C1 segment of cervical spinal cord (tissue), 14 donors: Measurements from ENCODE around the gene NCAM1.

Experiments
- DNase-seq, 14 donors: peaks; one replicate each; lab custom pipeline; 2025; lab: John Stamatoyannopoulos, UW

Gene NCAM1

DNA sequence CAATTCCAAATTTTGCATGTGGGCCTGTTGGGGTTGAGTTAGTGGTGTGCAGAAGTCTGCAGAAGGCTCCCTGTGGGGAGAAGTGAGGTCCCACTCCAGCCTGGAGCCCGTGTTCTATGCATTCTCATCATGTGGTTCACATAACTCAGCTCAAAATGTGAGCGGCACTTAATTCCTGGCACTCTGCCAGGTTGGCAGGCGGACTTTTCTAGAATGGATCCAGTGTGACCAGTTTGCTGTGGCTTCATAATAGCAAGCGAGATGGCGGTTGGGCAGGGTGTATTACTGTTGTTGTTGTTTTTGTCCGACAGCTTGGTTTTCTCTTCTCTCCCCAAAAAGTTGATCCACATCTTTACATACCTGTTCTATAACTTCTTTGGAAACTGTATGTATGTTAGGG, 206.4 kb downstream of the NCAM1 start:
- peak in 4 of 14 donors; percentile 15 to 37 (median 34) for DNase-seq

DNA sequence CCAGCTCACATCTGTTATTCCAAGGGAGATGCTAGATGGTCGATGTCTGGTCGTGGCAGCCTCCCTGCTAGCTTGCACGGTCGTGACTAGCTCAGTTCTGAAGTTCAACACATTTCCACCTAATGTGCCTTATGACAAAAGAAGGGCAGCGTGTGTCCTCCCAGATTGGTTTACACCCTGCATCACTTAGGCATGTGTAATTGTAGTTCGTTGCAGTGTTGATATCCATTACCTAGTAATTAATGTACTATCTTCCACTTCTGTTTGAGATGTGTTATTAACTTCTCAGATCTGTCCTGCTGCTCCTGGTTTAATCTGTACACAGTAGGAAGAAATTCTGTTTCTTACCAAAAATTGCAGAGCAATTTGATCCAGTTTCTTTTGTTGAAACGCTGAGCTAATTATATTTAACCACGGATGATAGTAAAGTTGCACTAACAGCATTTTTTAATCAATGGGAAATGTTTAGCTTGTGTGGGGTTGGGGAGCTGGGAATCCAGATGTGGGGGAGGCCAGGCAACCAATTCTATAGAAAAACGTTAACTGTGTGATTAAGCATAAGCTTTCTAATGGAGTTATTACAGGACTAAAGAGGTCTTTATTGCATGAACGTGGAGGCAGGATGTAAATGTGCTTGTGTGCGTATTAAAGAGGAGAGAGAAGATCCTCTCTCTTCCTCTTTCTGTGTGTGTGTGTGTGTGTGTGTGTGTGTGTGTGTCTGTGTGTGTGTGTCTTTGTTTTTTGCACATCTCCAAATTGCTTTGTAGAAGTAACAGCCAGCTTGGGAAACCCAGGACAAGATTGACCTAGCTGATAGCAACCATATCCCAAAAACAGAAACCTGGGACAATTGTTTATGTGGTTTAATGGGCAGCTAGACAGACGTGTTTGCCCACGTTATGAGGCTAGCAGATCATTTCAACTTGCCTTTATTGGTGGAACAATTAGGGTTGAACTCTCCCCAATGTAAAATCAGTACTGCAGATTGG, 207.4 kb downstream of the NCAM1 start:
- no peak for DNase-seq

DNA sequence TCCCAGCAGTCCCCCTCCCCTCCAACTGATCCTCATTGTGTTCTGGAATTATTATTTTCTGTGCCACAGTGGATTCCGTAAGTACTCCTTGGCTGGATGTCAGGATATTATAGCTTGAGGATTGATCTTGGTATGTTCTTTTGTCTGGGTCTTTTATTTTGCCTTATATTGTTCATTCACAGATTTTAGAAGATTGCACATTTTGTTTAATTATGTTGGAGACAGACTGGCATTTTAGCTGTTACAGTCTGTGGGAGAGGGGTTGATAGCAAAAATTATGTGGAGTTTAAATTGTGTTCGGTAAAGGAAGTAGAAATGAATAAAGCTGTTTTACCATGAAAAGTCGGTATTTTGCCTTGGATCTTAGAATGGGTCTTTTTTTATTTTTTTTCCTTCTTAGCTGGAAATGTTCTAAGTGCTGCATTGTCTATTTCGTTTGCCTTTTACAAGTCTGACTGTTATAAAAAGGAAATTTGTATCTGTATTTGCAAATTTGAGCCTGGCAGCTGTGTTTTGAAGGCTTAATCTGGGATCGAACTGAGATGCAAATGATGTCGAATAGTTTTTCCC, 211.2 kb downstream of the NCAM1 start:
- DNase-seq: no peak

DNA sequence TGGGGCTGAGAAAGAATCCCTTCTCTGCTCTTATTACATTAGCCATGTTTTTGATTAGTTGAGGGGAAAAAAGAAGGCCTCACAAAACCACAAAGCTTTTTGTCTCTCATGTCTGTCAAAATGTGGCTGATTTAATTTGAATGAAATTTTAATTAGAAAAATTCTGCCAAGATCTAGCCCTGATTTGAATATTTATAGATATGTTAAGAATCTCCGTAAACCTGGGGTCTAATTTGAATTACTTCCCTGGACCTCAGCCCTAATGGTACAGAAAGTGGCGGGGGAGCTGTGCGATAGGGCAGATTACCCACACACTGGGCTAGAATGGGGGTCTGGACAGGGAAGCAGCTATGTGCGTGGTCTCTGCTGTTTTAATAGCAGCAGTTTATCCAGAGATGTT, 211.9 kb downstream of the NCAM1 start:
- no peak for DNase-seq

DNA sequence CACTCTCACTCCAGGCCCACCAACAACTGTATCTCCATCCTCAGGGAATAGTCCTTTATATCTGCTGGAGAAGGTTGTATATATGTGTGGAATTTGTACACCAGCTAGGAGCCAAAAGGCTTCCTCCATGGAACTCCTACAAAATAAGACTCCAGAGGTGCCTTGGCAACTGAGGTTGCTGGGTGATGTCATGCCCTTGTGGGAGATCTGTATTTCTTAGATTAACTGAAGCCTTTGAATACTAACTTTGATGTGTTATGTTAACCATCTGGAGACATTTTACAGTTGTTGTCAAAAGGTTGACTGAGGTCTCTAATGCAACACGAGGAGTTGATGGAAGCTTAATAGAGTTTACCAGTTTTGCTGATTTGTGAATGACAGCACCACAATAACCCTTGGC, 213.7 kb downstream of the NCAM1 start:
- no peak for DNase-seq

DNA sequence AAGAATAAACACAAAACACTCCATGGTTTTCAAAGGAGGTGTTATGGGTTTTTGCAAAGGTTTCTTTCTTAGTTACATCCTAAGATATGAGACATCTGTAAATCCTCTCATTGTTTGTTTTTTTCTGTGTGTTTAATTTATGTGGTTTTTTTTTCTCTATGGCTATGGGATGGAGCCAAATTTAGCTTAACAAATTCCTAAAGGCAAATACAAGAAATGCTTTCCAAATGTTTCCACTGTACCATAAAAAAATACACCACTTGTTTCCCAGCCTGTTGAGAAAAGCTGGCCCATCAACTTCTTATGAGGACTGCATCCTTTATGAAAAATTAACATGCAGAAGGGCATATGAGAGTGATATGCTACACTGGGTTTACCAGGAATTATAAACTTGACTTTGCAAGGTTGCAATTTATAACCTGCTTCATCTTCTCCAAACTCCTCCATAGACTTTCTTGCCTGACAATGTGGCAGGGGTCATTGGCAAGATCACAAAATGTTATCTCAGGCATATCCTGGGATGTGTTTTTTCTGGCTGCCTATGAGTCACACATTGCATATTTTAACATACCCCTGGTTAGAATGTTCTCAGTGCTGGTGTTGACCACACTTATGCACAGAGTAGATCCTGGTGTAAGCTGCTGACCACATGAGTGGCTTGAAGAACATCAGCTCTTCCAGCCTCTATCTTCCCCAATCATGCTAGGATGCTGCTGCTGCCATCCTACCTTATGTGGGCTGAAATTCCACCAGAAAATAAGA, 215.6 kb downstream of the NCAM1 start:
- DNase-seq: no peak

DNA sequence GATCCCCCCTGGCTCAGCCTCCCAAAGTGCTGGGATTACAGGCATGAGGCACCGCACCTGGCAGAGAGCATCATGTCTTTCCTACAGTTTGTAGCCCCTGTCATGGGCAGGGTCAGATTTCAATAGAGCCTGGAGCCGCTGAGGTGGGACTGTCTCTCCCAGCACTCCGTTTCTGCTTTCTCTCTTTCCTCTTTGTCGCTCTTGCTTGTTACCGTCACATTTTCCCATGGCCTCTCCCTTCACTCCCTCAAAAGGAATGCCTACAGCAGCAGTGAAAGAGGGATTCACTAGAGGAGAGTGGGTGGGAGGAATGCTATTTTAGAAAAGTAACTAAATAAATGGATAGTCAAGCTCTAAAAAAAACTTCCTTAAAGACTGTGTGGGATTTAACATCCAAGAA, 216.5 kb downstream of the NCAM1 start:
- no peak for DNase-seq

DNA sequence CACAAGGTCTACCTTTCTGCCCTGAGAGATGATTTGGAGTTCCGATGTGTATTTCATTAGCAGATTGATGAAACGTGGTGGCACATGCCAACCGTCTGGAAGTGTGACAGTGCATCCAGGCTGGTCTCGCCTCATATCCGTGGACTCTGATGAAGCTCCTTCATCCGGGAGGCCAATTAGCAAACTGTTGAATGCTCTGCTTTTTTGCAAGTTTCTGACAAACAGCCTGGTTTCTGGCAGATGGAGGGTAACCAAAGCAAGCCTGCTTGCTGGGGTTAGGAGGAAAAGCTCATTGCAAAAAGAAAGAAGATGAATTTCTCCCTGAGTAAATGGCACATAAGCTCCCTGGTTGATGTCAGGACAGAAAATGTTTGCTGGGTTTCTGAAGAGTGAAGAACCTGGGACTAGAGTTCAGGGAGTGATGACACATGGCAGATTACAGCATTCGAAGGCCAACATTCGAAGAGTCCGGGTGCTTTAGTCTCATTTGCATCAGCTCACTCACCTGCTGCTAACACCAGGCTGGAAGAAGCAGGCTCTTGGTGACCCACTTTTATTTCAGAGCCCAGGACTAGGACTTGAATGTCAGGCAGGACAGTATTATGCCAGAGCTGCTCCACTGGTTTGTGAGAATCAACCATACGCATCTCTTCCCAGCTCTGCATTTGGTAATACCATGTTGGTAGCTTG, 217.3 kb downstream of the NCAM1 start:
- DNase-seq: peak in 1 of 14 donors; percentile 44

DNA sequence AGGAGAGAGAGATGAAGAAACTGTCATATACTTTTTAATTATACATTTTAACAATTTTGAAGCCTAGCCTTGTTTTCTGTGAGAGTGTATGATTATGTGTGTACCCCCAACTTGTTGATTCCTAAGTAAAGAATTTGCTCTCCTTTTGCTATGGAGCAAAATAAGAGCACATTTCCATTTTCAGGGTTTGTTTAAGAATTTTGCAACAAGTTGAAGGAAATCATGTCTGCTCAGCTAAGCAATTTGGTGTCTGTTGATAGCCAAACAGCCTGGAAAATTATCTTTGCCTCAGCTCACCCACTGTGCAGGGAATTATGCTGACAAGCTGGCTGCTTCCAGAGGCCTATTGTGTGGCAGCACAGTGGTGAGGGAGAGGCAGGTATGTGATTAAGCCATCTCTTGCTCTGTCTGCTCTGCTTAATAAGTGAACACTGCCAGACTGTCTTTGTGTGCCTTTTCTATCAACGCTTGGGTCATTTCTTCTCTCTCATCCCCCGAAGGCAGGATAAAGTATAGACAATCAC, 218.0 kb downstream of the NCAM1 start:
- DNase-seq: peak in 1 of 14 donors; percentile 43

DNA sequence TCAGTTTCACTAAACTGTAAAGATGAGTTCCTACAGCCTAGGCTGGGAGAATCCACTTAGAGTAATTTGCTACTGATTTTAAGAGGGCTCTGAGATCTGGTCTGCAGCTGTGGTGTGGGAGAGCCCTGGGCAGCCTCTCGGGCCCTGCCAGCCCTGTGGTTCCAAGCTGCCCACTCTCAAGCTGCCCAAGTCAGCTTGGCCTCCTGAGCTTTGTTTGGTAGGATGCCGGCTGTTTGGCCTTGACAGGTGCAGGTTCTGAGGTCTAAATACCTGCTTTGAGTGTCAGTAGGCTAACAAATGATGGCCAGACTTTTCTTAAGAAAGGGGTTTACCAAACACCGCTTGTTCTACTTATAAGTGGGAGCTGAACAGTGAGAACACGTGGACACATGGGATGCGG, 219.9 kb downstream of the NCAM1 start:
- no peak for DNase-seq

DNA sequence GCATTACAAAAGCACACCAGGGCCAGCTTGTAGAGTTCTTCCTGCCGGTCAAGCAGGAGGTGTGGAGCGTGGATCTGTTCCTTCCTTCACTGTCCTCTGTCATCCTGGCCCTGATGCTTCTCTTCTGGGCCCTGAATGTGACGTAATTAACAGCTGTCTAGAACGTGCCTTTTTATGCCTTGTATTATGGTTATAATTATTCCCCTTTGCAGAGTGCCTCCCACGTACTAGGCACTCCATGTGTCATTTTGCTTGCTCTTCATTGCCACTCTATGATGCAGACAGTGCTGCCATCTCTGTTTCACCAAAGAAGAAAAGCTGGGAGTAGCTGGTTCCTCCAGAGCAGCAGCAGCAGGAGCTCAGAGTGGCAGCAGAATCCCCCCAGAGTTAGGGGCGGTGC, 221.1 kb downstream of the NCAM1 start:
- peak in 1 of 14 donors; percentile 32 for DNase-seq

DNA sequence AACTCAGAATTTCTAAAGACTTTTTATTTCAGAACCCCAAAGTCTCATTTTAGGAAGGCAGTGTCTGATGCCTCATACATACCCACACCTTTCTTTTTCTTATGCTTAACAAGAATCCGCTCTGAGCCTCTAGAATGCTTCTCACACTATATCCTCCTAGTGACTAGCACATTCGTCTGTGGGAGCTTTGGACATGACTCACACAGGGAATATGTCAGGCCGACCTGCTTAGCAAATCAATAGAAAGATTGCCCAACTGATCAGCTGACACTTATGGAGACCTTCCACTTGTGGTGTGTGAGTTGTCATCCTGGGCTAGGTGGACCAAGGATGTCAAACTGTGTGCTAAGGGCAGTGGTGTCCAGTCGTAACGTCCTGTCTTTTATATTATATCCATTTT, 223.3 kb downstream of the NCAM1 start:
- no peak for DNase-seq

DNA sequence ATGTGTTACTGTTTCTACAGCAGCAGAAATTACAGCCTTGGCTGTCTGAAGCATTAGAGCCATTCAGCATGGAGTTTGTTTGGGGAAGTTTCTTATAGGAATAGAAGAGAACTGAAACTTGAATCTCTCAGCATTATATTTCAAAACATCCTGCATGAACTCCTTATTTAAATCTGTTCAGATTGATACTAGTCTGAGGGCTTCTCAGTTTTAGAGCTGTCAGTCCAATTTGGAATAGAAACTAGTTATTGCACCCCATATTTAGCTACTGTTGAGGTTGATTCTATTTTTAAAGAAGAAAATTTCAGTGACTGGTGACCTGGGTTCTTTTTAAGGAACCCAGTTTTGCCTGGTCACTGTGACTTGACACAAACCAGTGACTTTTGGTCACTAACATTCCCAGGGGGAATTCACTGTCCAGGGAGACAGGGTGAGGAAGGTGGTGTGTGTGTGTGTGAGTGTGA, 227.2 kb downstream of the NCAM1 start:
- no peak for DNase-seq

DNA sequence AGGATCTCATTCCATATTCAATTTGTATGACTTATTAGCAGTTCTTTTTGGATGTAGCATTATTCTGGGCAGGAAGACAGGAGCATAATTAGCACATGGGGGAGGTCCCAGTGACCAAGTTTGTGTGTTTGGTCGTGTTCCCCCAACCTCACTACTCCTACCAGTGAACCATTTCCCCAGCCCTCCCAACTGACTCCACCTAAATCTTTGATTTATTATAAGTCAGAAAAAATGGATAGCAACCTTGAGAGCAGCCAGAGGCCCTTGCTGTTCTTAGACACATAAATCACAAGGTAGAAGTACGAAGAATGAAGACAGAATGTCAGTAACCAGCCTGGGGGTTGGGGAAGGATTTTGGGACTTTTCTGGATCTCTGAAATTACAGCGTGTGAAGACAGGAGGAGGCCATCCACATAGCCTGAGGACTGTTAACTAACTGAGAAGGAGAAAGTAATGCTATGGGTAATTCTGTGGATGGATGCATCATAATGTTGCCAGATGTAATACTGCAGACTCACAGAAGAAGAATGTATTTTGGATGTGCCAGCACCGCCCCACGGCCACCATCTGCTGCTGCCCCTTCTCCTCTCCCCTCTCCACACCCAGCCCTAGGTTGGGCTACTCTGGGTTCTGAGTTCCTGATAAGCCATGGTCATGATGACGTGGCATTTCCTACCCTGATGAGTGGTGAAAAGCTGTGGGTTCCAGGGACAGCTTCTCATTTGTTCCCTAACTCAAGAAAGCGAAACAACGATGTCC, 228.9 kb downstream of the NCAM1 start:
- DNase-seq: no peak

DNA sequence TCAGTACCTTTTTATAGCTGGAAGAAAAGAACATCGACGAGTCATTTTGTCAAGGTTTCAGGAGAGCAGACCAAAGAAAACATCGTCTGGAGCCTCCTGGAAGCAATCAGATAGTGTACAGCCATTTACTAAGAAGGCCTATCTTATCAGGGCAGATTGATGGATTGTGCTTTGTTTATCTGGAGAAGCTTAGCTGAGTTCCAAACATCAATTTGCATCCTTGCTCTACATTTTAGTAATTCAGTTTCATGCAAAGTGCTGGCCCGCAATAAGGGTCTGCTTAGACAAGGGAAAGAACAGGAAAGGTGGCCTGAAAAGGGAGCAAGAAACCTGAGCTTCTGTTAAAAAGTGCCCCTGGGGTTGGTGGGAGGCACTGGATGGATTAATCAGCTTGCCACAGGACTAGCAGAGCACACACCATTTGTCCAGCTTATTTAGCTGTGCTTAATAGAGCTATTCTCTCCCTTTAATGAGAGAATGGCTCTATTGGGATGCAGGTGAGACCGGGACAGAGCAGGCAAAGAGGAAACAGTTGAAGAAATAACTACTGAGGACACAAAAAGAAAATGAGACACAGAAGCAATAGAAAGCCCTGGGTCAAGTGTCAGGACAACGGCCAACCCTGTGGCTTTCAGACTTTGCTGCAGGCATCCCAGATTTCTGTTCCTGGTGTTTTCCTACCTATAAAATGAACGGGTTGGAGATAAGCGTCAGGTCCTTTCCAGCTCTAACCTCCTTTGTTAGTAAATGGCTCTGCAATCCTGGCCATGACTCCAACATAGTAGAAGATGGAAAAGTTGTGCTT, 231.1 kb downstream of the NCAM1 start:
- DNase-seq: no peak

DNA sequence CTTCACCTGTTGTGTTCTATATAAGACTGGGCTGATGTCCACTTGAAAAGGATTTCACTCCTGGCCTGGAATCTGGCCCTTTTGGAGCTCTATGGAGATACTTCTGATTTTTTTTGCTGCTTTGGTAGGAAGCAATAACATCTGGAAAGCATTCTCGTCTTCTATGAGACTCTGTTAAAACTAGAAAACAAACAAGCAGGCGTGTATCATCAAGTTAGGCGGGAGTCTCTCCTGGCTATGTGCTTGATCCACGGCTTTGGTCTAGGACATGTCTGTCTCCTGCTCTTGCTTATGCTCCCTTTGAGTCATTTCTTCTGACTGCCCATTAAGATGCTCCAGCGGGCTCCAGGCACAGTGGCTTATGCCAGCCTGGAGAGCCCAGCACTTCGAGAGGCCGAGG, 231.8 kb downstream of the NCAM1 start:
- DNase-seq: no peak

DNA sequence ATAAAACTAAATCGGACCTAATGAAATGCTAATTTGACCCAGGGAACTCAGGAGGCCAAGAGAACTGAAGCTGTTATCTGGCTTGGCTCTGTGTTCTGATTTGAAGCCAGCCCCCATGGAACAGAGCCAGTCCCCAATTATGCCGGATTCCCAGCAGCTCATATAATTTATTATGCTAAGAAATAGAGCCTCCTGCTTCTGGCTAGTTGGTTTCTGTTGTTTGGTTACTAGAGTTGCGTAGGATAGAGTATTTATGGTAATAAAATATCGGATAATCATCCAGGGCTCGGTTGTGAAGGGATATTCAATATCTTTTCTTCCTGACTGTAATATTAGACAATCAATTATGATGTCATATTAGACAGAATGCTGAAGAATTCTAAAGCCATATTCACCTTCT, 232.7 kb downstream of the NCAM1 start:
- peak in 1 of 14 donors; percentile 42 for DNase-seq

DNA sequence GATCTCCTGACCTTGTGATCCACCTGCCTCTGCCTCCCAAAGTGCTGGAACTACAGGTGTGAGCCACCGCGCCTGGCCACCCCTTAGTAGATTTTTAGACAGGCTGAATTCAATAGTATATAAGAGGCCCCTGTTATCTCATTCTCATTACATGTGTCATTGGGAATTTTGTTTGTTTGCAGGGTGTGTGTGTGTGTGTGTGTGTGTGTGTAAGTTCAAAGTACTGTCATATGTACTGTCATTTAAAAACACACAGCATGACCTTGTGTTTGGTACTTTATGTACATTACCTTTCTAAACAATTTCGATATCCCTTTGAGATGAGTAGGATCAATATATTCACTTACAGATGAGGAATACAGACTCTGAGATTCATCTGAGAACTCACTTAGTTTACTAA, 234.5 kb downstream of the NCAM1 start:
- no peak for DNase-seq

DNA sequence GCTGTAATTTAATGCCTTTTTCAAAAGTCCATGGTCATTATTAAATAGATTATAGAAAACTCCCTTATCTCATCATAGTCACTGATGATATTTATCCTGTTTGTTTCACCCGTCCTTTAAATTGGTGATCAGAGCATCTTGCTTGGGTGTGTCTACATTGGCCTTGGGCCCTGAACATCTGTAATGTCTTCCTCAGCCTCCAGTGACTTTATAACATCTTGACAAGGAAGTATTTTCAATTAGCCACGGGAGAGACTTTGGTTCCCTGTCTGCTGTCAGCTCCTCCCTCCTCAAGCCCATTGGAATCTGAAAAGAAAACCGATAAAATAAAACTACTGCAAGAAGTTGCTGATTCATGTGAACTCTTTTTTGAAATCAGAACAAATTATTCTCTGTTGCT, 236.2 kb downstream of the NCAM1 start:
- no peak for DNase-seq
